EH (cell line): ENCODE results near the gene ZNF207.
"Not testable (repeated sequence)": the region's sequence is repeated elsewhere in the genome, so short reads cannot be mapped to it uniquely, and the experiment has no call there.

Source experiments
- DNase-seq: peaks from one replicate; pipeline ENCODE4 v3.0.0-alpha.2; 2015; ENCODE audit warnings: low read depth

Gene ZNF207

DNA sequence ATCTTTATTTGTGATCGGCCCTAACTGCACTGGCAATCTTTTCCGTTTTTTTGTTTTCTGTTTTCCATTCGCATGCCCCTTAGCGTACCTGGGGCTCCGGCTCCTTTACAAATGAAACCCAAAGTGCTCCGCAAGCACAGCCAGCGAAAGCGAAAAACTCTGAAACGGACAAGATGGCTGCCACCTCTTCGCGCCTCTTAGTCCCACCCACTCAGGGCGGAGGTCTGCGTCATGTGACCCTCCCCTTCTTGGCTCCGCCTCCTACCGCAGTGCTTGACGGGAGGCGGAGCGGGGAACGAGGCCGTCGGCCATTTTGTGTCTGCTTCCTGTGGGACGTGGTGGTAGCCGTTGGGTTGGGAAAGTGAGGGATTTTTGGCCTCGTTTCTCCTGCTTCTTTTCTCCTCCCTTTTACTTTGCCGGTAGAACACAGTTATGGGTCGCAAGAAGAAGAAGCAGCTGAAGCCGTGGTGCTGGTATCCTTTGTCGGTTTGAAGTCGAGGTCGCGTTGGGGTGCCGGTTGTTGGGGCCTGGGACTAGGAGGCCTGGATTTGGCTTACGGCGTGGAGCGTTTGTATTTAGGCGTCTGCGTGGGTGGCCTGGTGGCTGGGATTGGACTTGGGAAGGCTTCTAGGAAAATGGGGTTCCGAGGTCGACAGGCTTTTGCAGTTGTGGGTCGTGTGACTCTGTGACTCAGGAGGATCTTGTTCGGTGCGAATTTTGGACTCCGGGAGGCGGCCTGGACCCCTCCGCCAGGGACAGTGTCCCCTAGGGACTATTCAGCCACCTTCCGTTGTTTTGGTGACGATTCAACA, at the start of gene ZNF207:
ZNF207 (plus strand) TSS at position 304 of the 812 bp plus-strand sequence; CDS start at position 433, 129 bp downstream.
- peak; percentile 96 for DNase-seq

DNA sequence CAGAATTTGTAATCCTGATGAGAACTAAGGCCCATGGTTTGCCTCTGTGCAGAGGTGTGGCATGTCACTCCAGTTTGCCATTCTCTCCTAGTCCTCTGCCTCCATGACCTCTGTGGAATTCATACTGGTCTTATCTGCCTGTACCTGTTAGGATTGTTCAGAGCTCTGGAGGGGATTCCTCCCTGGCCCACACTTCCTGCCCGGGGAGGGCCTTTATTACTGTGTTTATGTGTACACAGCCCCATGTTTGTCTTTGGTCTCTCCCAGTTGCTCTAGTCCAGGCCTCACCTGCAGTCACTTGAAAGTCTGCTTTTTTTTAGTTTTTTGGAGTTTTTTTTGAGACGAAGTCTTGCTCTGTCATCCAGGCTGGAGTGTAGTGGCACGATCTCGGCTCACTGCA, 47.9 kb upstream of the ZNF207 start:
- DNase-seq = no peak

GRCh38 chr17:32302860-32303649, 46.9 kb upstream of the ZNF207 start:
- peak; percentile 15 for DNase-seq

GRCh38 chr17:32303781-32304288, 46.1 kb upstream of the ZNF207 start:
- peak; percentile 52 for DNase-seq

GRCh38 chr17:32305049-32305448, 44.9 kb upstream of the ZNF207 start:
- no peak for DNase-seq

- DNase-seq = no peak
These were observed 42.3 kb upstream of the ZNF207 start for GRCh38 chr17:32307658-32308057.

GRCh38 chr17:32311028-32311536, 38.9 kb upstream of the ZNF207 start:
- peak; percentile 19 for DNase-seq

- DNase-seq = no peak
These were observed 35.3 kb upstream of the ZNF207 start for GRCh38 chr17:32314636-32315035.

DNA sequence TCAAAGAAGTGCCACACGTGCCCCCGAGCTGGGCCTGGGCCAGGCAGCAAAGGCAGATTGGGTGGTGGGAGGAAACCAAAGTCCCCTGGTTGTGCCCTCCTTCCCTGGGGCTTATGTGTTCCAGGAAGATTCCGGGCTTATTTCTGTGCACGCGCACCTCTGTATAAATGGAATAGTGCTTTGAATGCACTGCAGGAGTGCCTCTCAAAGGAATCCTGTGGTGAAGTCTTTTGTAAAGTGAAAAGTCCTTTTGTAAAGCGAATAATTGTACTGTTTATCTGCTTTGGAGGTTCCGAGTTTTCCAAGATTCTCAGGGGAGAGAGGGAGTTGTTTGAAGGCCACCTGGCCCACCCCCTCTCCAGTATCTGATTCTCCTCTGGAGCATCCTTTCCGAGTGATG, 34.8 kb upstream of the ZNF207 start:
- DNase-seq = no peak

GRCh38 chr17:32316653-32317052, 33.3 kb upstream of the ZNF207 start:
- DNase-seq = not testable (repeated sequence)

DNA sequence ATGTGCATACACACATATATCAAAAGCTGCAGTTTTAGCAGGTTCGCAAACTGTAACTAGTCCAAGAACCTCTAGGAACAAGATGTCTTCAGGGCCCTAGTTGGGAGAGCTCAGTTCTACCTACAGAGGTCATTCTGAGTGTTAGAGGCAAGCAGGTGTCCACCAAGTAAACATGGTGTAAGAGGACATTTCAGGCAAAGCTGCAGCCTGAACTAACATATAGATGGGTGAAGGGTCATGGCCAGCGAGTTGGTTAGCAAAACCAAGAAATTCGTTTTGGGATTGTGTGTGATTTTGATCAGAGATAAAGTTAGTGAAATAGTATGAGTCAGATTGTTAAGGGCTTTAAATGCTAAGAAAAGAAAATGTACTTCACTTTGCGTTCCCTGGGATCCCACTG, 32.6 kb upstream of the ZNF207 start:
- no peak for DNase-seq

DNA sequence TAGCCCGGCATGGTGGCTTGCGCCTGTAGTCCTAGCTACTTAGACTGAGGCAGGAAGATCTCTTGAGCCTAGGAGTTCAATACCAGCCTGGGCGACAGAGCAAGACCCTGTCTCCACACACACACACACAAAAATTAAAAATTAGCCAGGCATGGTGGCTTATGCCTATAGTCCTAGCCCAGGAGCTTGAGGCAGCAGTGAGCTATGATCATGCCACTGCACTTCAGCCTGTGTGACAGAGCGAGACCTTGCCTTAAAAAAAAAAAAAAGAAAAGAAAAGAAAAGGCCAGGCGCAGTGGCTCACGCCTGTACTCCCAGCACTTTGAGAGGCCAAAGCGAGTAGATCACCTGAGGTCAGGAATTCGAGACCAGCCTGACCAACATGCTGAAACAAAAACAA, 31.9 kb upstream of the ZNF207 start:
- no peak for DNase-seq

DNA sequence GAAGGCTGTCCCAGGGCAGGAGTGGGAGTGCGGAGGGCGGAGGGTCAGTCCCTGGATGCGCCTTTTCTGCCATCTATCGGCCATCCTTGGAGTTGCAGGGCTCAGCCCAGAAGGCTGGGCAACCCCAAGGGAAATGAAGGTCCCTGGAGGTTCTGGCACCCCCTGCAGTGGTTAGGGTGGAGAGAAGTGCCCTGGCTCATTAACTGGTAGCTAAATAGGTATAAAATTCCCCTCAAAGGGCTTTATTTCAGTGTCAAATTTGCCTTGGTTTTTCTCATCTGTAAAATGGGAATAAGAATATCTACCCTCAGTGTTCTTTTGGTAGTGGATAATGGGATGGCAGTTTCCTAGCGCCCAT, 30.4 kb upstream of the ZNF207 start:
- peak; percentile 69 for DNase-seq

GRCh38 chr17:32320080-32320479, 29.9 kb upstream of the ZNF207 start:
- not testable (repeated sequence) for DNase-seq

DNA sequence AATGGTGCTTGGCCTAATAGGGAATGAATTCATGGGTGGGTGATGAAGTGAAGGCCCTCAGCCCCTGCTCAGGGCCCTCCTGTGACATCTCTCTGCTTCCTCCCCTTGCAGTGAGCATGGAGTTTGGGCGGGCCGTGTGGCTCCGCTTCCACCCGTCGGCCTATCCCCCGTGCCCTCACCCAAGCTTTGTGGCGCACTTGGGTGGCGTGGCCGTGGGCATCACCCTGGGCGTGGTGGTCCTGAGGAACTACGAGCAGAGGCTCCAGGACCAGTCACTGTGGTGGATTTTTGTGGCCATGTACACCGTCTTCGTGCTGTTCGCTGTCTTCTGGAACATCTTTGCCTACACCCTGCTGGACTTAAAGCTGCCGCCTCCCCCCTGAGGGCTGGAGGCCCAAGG, 29.1 kb upstream of the ZNF207 start:
- no peak for DNase-seq

- no peak for DNase-seq
These were observed 26.9 kb upstream of the ZNF207 start for GRCh38 chr17:32323046-32323445.

GRCh38 chr17:32323811-32324491, 26.0 kb upstream of the ZNF207 start:
- peak; percentile 40 for DNase-seq

DNA sequence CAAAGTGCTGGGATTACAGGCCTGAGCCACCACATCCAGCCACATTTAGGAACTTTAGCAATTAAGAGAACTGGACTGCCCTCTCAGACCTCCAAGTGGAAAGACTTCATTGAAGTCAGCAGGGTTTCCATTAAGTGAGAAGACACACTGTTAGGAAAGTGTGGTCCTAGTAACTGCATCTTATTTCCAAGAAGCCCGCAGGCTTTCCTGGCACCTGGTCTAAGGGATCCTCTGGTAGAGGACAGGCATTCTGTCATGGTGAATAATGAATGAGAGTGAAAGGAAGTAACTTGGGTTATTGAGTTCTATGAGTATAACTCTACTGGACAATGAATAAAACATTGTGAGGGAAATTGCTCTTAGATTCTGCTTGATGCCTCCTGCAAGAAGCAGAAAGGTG, 22.0 kb upstream of the ZNF207 start:
- no peak for DNase-seq

GRCh38 chr17:32330147-32330546, 19.8 kb upstream of the ZNF207 start:
- no peak for DNase-seq

GRCh38 chr17:32331243-32332040, 18.5 kb upstream of the ZNF207 start:
- DNase-seq = peak; percentile 51

DNA sequence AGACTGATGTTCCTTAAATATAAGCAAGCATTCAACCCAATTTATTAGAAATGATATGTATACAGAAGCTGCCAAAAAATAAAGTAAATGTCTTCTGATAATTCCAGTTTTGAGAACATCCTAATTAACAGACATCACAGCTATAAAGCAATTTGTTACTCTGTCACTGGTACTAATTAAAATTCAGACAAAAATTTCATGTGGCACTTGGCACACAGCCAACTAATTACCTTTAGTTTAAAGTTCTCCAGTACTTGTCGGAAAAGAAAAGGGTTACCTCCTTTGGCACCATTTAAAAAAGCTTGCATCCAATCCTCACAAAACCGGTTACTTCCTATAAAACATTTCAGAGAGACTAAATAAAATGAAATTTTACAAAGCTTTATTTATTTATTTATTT, 16.8 kb upstream of the ZNF207 start:
- DNase-seq = no peak
